OCI-LY7 (cell line): ENCODE data around the gene PIN1. TPM values are rescaled to one million over a fixed set of nuclear protein-coding genes. Genes with fewer than 3 reads are reported as not detected.

ENCODE experiments used
- BruUV-seq: library from RNA; stranded (reverse); fragments of 400-500 nt; replicated peaks from 2 replicates; lab custom pipeline; 2021; lab: Mats Ljungman, UMichigan
- CTCF ChIA-PET: fragments of 300-600 bp; sonication (Branson Sonifier 250); formaldehyde crosslinking; loops from one replicate; lab custom pipeline; 2022; ENCODE audit warnings: antibody characterized with exemption; ENCODE audit not compliant: unreplicated experiment; lab: Charles Lee
- POLR2A ChIA-PET: fragments of 300-600 bp; sonication (Branson Sonifier 250); formaldehyde crosslinking; loops from one replicate; lab custom pipeline; 2022; ENCODE audit warnings: antibody characterized with exemption; lab: Charles Lee
- DNase-seq: peaks from one replicate; pipeline ENCODE4 v3.0.0-alpha.2; 2015; ENCODE audit warnings: low spot score
- H2AFZ ChIP-seq: fragments of 200-600 bp; sonication (generic), shearing (Covaris generic); 2 replicates; pipeline ENCODE4 v1.6.1; 2014; ENCODE audit warnings: mild to moderate bottlenecking, antibody characterized with exemption, low read length, moderate library complexity
- H3K27ac ChIP-seq: fragments of 200-600 bp; sonication (generic); 2 replicates; pipeline ENCODE4 v1.5.1; 2014; ENCODE audit warnings: mixed run types, low read depth, mild to moderate bottlenecking, moderate library complexity, low read length, inconsistent platforms; ENCODE audit not compliant: poor library complexity, severe bottlenecking
- H3K36me3 ChIP-seq: fragments of 200-600 bp; sonication (generic); 2 replicates; pipeline ENCODE4 v1.6.1; 2014; ENCODE audit warnings: mild to moderate bottlenecking, antibody characterized with exemption, low read length, moderate library complexity, mixed read lengths; ENCODE audit not compliant: insufficient read depth
- H3K4me1 ChIP-seq: fragments of 200-600 bp; sonication (generic); 2 replicates; pipeline ENCODE4 v1.5.1; 2014; ENCODE audit warnings: mild to moderate bottlenecking, low read length; ENCODE audit not compliant: insufficient read depth, poor library complexity, severe bottlenecking
- H3K4me2 ChIP-seq: fragments of 200-600 bp; sonication (generic); 2 replicates; pipeline ENCODE4 v1.6.1; 2014; ENCODE audit warnings: mild to moderate bottlenecking, low read length
- H3K4me3 ChIP-seq: fragments of 200-600 bp; sonication (generic); 2 replicates; pipeline ENCODE4 v1.5.1; 2014; ENCODE audit warnings: mild to moderate bottlenecking, low read depth, low read length; ENCODE audit not compliant: poor library complexity, severe bottlenecking
- H3K79me2 ChIP-seq: fragments of 200-600 bp; sonication (generic); 2 replicates; pipeline ENCODE4 v1.6.1; 2016; ENCODE audit warnings: low read depth, mild to moderate bottlenecking, low read length, moderate library complexity, mixed read lengths; ENCODE audit not compliant: insufficient read depth
- H3K9me2 ChIP-seq: fragments of 200-600 bp; sonication (generic); 2 replicates; pipeline ENCODE4 v1.6.1; 2016; ENCODE audit warnings: mild to moderate bottlenecking, low read length, mixed read lengths; ENCODE audit not compliant: insufficient read depth
- H3K9me3 ChIP-seq: fragments of 200-600 bp; sonication (generic); 2 replicates; pipeline ENCODE4 v1.6.1; 2014; ENCODE audit warnings: mild to moderate bottlenecking, mixed run types, low read length, mixed read lengths
- H4K20me1 ChIP-seq: fragments of 200-600 bp; sonication (generic); 2 replicates; pipeline ENCODE4 v1.6.1; 2014; ENCODE audit warnings: mild to moderate bottlenecking, antibody characterized with exemption, low read length, moderate library complexity, mixed read lengths; ENCODE audit not compliant: insufficient read depth
- EZH2phosphoT487 ChIP-seq: fragments of 200-600 bp; sonication (generic); IDR thresholded peaks from 2 replicates; pipeline ENCODE4 v1.6.1; 2018; ENCODE audit warnings: low read depth, borderline replicate concordance, mild to moderate bottlenecking, mixed run types, antibody characterized with exemption, low read length, moderate library complexity, mixed read lengths
- intact Hi-C: fragments of 100-400 bp; cut with micrococcal nuclease; formaldehyde crosslinking; loops from one replicate; pipeline ENCODE4 v1.10.0; 2022; ENCODE audit not compliant: unreplicated experiment
- total RNA-seq, 2 experiments: library from RNA; depleted of rRNA in 1 of 2; stranded (reverse); fragments of >200 nt in 1 of 2; shearing (Covaris generic) in 1 of 2; gene quantifications; 2 replicates each; pipeline ENCODE4 v1.2.3, GENCODE V29; 2014 to 2022
- TF ChIP-seq, protein P1 (sequence below): fragments of 200-600 bp; sonication (generic); conservative IDR thresholded peaks from 2 replicates; pipeline ENCODE4 v1.5.1; 2014; ENCODE audit warnings: mild to moderate bottlenecking, antibody characterized with exemption, low read length, moderate library complexity, mixed read lengths

Gene PIN1
- total RNA-seq, 2 experiments from 2014 or later, result 86.9 to 137 TPM

DNA sequence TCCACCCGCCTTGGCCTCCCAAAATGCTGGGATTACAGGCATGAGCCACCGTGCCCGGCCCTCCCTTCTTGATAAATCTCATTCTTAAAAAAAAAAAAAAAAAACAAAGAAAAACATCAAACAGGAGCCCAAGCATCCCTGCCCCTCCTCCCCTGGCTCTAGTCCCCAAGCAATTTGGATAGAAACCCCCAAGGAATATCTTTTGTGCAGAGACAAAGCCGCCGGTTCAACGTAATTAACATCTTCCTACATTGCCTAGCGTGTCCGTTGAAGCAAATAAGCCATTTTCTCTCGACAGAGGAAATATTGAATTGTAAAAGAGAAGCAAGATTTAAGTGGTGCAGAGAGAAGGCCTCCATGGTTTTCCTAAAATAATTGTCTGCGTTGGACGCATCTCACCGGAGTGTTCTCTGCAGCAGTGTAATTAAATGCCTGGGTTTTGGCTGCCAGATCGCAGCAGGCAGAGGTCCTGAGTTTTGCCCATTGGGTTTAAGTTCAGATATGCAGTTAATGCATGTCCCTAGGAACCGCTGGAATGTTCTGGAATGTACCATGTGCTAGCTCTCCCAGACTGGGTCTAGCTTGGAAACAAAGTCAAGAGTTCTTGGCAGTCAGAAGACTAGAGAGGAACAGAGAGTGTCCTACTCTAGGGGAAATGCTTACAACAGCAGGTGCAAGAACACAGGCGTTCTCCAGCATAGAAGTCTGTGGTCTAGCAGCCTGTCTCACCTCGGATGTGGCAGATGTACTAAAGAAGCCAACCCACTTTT, 30.8 kb downstream of the PIN1 start:
- Histone ChIP-seq H3K4me1 (no peaks in the 10 kb centered on the region), H4K20me1 (no peaks in the 10 kb centered on the region), H3K79me2 (no peaks in the 10 kb centered on the region), H3K27ac (no peak overlapping the region), H3K9me2 (no peaks in the 10 kb centered on the region), H3K9me3 (no peaks in the 10 kb centered on the region), H2AFZ (no peak overlapping the region), H3K4me3 (no peak overlapping the region), H3K36me3 (no peaks in the 10 kb centered on the region), H3K4me2 (no peak overlapping the region)
- CTCF ChIA-PET, result no interaction called here
- TF ChIP-seq EZH2phosphoT487, result no peak
- TF ChIP-seq, protein P1, sequence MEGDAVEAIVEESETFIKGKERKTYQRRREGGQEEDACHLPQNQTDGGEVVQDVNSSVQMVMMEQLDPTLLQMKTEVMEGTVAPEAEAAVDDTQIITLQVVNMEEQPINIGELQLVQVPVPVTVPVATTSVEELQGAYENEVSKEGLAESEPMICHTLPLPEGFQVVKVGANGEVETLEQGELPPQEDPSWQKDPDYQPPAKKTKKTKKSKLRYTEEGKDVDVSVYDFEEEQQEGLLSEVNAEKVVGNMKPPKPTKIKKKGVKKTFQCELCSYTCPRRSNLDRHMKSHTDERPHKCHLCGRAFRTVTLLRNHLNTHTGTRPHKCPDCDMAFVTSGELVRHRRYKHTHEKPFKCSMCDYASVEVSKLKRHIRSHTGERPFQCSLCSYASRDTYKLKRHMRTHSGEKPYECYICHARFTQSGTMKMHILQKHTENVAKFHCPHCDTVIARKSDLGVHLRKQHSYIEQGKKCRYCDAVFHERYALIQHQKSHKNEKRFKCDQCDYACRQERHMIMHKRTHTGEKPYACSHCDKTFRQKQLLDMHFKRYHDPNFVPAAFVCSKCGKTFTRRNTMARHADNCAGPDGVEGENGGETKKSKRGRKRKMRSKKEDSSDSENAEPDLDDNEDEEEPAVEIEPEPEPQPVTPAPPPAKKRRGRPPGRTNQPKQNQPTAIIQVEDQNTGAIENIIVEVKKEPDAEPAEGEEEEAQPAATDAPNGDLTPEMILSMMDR, result no peak
- peak; percentile 37 for DNase-seq
- intact Hi-C loops, result no loop called here
- no TSS peak for BruUV-seq
- POLR2A ChIA-PET, result interaction anchor here (0.6 to 1.3 kb wide), 2 partner anchors 38 to 43 kb away, joined by 3 to 4 read pairs; no protein-coding TSS in a partner anchor

DNA sequence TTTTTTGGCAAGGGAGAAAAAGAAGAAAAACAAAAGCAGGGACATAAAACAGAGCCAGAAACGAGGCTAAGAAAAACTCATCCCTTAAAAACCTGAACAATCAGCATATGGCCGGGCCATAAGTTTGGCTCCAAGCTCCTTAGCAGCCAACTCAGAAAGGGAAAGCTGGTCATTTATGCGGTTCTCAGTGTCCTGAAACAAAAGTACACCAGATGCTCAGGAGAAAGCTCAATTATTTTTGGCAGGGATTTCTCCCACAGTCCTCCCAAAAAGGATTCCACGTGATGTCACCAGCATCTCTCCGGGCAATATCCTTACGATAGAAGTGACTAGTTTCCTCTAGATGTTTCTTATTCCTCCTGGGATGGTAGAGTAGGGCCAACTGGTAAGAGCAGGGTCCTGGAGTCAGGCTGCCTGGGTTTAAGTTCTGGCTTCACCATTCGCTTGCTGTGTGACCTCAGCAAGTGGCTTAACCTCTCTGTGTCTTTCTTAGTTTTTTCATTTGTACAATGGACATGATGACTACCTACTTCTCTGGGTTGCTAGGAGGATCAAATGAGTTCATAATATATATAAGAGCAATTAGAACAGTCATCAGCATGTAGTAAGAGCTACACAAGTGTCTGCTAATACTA, 34.0 kb downstream of the PIN1 start:
- Histone ChIP-seq H3K4me3 (no peak overlapping the region), H3K4me2 (no peak overlapping the region), H3K27ac (no peak overlapping the region), H3K36me3 (no peaks in the 10 kb centered on the region), H3K9me3 (no peaks in the 10 kb centered on the region), H3K4me1 (no peaks in the 10 kb centered on the region), H3K79me2 (no peaks in the 10 kb centered on the region), H3K9me2 (no peaks in the 10 kb centered on the region), H4K20me1 (no peaks in the 10 kb centered on the region), H2AFZ (no peak overlapping the region)
- intact Hi-C loops, result no loop called here
- DNase-seq, result no peak
- TF ChIP-seq EZH2phosphoT487, result no peak
- TF ChIP-seq, protein P1, result no peak
- ChIA-PET CTCF (no interaction called here), POLR2A (no interaction called here)
- BruUV-seq, result no TSS peak
